ENCODE results near the gene ZFAND3.

- TF ChIP-seq, protein P1, sequence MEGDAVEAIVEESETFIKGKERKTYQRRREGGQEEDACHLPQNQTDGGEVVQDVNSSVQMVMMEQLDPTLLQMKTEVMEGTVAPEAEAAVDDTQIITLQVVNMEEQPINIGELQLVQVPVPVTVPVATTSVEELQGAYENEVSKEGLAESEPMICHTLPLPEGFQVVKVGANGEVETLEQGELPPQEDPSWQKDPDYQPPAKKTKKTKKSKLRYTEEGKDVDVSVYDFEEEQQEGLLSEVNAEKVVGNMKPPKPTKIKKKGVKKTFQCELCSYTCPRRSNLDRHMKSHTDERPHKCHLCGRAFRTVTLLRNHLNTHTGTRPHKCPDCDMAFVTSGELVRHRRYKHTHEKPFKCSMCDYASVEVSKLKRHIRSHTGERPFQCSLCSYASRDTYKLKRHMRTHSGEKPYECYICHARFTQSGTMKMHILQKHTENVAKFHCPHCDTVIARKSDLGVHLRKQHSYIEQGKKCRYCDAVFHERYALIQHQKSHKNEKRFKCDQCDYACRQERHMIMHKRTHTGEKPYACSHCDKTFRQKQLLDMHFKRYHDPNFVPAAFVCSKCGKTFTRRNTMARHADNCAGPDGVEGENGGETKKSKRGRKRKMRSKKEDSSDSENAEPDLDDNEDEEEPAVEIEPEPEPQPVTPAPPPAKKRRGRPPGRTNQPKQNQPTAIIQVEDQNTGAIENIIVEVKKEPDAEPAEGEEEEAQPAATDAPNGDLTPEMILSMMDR (IDR thresholded peaks at IDR 0.05), result no peak
- TF ChIP-seq POLR2A (IDR thresholded peaks at IDR 0.05), result no peak
These were observed 374.2 kb downstream of the ZFAND3 start for GRCh38 chr6:38193481-38194281.

Measured in Peyer's patch (tissue), 4 donors.